Stimulated activated CD4-positive, alpha-beta T cell treated with anti-CD3 and anti-CD28 coated beads, Interleukin-4, amount 100 ng/mL, for 4 hours (primary cell): Measurements from ENCODE around the gene ABHD8.
A peak's percentile ranks its signal among the peaks of the same experiment; 100 is the strongest.
"Not testable (repeated sequence)": the region's sequence is repeated elsewhere in the genome, so short reads cannot be mapped to it uniquely, and the experiment has no call there.

Experiments used
- DNase-seq, 2 experiments: peaks; one replicate each; pipeline ENCODE4 v3.0.0-alpha.2; 2020

Gene ABHD8

GRCh38 chr19:17320435-17320834 lies 17.2 kb upstream of the ABHD8 start:
- no peak for DNase-seq

- DNase-seq, result no peak
Measured at GRCh38 chr19:17319473-17320238, 16.4 kb upstream of the ABHD8 start.

GRCh38 chr19:17318966-17319365 lies 15.7 kb upstream of the ABHD8 start:
- DNase-seq, result no peak

- no peak for DNase-seq
Measured at GRCh38 chr19:17314007-17314593, 10.9 kb upstream of the ABHD8 start.

- DNase-seq, result no peak
Measured at GRCh38 chr19:17312189-17313113, 9.2 kb upstream of the ABHD8 start.

- no peak for DNase-seq
Measured at GRCh38 chr19:17311455-17312188, 8.4 kb upstream of the ABHD8 start.

- DNase-seq, result no peak
Measured at GRCh38 chr19:17309965-17310461, 6.8 kb upstream of the ABHD8 start.

GRCh38 chr19:17309198-17309964 lies 6.2 kb upstream of the ABHD8 start, which contains the start of gene DDA1:
Gene DDA1, plus strand, starts transcription at chr19:17309563. Its CDS starts 92 bp downstream, at chr19:17309655.
- DNase-seq, result peak; percentile 94 to 100

- no peak for DNase-seq
Measured at GRCh38 chr19:17307876-17308377, 4.7 kb upstream of the ABHD8 start.

- no peak for DNase-seq
Measured at GRCh38 chr19:17306285-17306714, 3.1 kb upstream of the ABHD8 start.

- DNase-seq, result peak; percentile 89 to 95
Measured at GRCh38 chr19:17305517-17306284, 2.5 kb upstream of the ABHD8 start, which contains the start of gene MRPL34. Gene MRPL34, plus strand, starts transcription at chr19:17305872. Its CDS starts 21 bp downstream, at chr19:17305893.

GRCh38 chr19:17305216-17305516 lies 1.9 kb upstream of the ABHD8 start:
- no peak for DNase-seq

- DNase-seq, result no peak
Measured at GRCh38 chr19:17304386-17305215, 1.4 kb upstream of the ABHD8 start.

- no peak for DNase-seq
Measured at GRCh38 chr19:17303940-17304267, 679 bp upstream of the ABHD8 start.

- DNase-seq, result peak in 1 of 2 experiments; percentile 34
Measured at GRCh38 chr19:17302391-17303166, 646 bp downstream of the ABHD8 start.

- no peak for DNase-seq
Measured at GRCh38 chr19:17300992-17301619, 2.1 kb downstream of the ABHD8 start.

- DNase-seq, result no peak
Measured at GRCh38 chr19:17296976-17297375, 6.2 kb downstream of the ABHD8 start.

GRCh38 chr19:17296273-17296672 lies 7.0 kb downstream of the ABHD8 start:
- DNase-seq, result no peak

GRCh38 chr19:17295551-17295950 lies 7.7 kb downstream of the ABHD8 start:
- not testable (repeated sequence) for DNase-seq
